Stomach (tissue), 4 donors: ENCODE measurements around the gene ELOF1.

ENCODE experiments used
- EP300 ChIP-seq: sonication (generic); formaldehyde crosslinking; IDR thresholded peaks from one replicate; pipeline ENCODE4 v1.6.1; 2017; ENCODE audit warnings: antibody characterized with exemption
- TF ChIP-seq, protein P1 (sequence below), 7 experiments: fragments of 450-650 bp in 4 of 7; fragments of 200-600 bp in 3 of 7; sonication (generic) in 3 of 7; IDR thresholded peaks; one replicate each; pipeline ENCODE4 v1.5.1; 2016 to 2019; ENCODE audit warnings: antibody characterized with exemption in 7 of 7, control low read depth in 2 of 7, mild to moderate bottlenecking in 1 of 7

DNA sequence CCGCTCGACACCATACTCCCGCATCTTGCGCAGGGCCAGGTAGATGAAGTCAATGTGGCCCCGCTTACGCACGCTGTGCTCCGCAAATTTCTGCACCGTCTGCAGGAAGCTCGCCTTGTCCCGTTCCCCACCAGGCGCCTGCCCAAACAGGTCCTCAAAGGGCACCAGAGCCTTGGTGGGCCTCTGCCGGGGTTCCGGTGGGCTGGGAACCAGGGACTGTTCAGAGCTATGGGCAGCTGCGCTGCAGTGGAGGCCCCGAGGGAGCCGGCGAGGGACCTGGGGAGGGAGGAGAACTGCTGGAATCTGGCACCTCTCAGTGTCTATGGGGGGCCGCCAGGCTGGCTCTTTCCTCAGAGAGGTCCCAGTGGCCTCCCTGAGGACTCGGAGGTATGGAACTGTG lies 45.1 kb downstream of the ELOF1 start:
- TF ChIP-seq, protein P1, sequence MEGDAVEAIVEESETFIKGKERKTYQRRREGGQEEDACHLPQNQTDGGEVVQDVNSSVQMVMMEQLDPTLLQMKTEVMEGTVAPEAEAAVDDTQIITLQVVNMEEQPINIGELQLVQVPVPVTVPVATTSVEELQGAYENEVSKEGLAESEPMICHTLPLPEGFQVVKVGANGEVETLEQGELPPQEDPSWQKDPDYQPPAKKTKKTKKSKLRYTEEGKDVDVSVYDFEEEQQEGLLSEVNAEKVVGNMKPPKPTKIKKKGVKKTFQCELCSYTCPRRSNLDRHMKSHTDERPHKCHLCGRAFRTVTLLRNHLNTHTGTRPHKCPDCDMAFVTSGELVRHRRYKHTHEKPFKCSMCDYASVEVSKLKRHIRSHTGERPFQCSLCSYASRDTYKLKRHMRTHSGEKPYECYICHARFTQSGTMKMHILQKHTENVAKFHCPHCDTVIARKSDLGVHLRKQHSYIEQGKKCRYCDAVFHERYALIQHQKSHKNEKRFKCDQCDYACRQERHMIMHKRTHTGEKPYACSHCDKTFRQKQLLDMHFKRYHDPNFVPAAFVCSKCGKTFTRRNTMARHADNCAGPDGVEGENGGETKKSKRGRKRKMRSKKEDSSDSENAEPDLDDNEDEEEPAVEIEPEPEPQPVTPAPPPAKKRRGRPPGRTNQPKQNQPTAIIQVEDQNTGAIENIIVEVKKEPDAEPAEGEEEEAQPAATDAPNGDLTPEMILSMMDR (IDR thresholded peaks at IDR 0.05): no peak
- no peak for TF ChIP-seq EP300
